ENCODE data around the gene MAOA. TPM values are rescaled to one million over a fixed set of nuclear protein-coding genes. Genes with fewer than 3 reads are reported as not detected.

MAOA gene
- total RNA-seq, 4 donors from 2014 or later: 287 to 362 (median 316) TPM

GRCh38 chrX:43685221-43685620 is 29.1 kb downstream of the MAOA start:
- H3K27me3 ChIP-seq: no peaks in the 10 kb centered on the region
- H3K27ac ChIP-seq: no peak overlapping the region
- H3K36me3 ChIP-seq: peaks cover 0 to 9% of the 10 kb centered on the region in 2 donors
- intact Hi-C loops (cut with DNase I): no loop called here
- H3K4me3 ChIP-seq (replicated peaks in 1 of 3): no peak overlapping the region
- no peak for TF ChIP-seq POLR2A (IDR thresholded peaks at IDR 0.05)
- no peak for TF ChIP-seq CTCF (IDR thresholded peaks at IDR 0.05)
- no peak for DNase-seq
- 100% methylated on average over 2 of the region's 2 CpGs for WGBS, 2 donors
- H3K9me3 ChIP-seq: no peaks in the 10 kb centered on the region
- peaks cover 0 to 4% of the 10 kb centered on the region in 2 donors for H3K4me1 ChIP-seq

- WGBS, 2 donors: 100% methylated on average over 1 of the region's 1 CpG
These were observed 32.5 kb downstream of the MAOA start for GRCh38 chrX:43688586-43688985.

GRCh38 chrX:43693602-43694406 is 37.7 kb downstream of the MAOA start:
- intact Hi-C loops (cut with DNase I): no loop called here
- H3K4me3 ChIP-seq (replicated peaks in 1 of 3): no peak overlapping the region
- TF ChIP-seq POLR2A (IDR thresholded peaks at IDR 0.05): peak in 1 of 2 donors; percentile 21
- TF ChIP-seq CTCF (IDR thresholded peaks at IDR 0.05): no peak
- H3K9me3 ChIP-seq: no peaks in the 10 kb centered on the region
- peaks cover 27 to 47% of the 10 kb centered on the region in 2 donors for H3K4me1 ChIP-seq
- 10 to 35% methylated on average over 3 of the region's 3 CpGs for WGBS, 2 donors
- DNase-seq: peak; percentile 47
- peak overlapping the region; percentile 71 to 89 (median 83) for H3K27ac ChIP-seq
- no peaks in the 10 kb centered on the region for H3K27me3 ChIP-seq
- no peaks in the 10 kb centered on the region for H3K36me3 ChIP-seq

More at GRCh38 chrX:43688586-43688985, 32.5 kb downstream of the MAOA start:
- Histone ChIP-seq H3K9me3 (no peaks in the 10 kb centered on the region), H3K27me3 (no peaks in the 10 kb centered on the region), H3K27ac (peak overlapping the region in 1 of 3 donors; percentile 3), H3K36me3 (peaks cover 0 to 7% of the 10 kb centered on the region in 2 donors), H3K4me3 (replicated peaks in 1 of 3) (no peak overlapping the region), H3K4me1 (peaks cover 15 to 21% of the 10 kb centered on the region in 2 donors)
- no peak for TF ChIP-seq CTCF (IDR thresholded peaks at IDR 0.05)
- intact Hi-C loops (cut with DNase I): no loop called here
- DNase-seq: no peak

- H3K27me3 ChIP-seq: no peaks in the 10 kb centered on the region
- 70 to 75% methylated on average over 3 of the region's 3 CpGs for WGBS, 2 donors
- H3K9me3 ChIP-seq: no peaks in the 10 kb centered on the region
- H3K4me3 ChIP-seq (replicated peaks in 1 of 3): no peak overlapping the region
- no peak for DNase-seq
- TF ChIP-seq CTCF (IDR thresholded peaks at IDR 0.05) (no peak), POLR2A (IDR thresholded peaks at IDR 0.05) (no peak)
- peaks cover 25 to 48% of the 10 kb centered on the region in 2 donors for H3K4me1 ChIP-seq
- H3K27ac ChIP-seq: peak overlapping the region; percentile 43 to 68 (median 66)
- intact Hi-C loops (cut with DNase I): no loop called here
- no peaks in the 10 kb centered on the region for H3K36me3 ChIP-seq
These were observed 43.4 kb downstream of the MAOA start for GRCh38 chrX:43699475-43699874.

GRCh38 chrX:43702079-43702524 is 46.0 kb downstream of the MAOA start:
- no peaks in the 10 kb centered on the region for H3K27me3 ChIP-seq
- H3K36me3 ChIP-seq: no peaks in the 10 kb centered on the region
- H3K9me3 ChIP-seq: no peaks in the 10 kb centered on the region
- intact Hi-C loops (cut with DNase I): no loop called here
- peak overlapping the region; percentile 43 to 76 (median 68) for H3K27ac ChIP-seq
- H3K4me1 ChIP-seq: peaks cover 21 to 38% of the 10 kb centered on the region in 2 donors
- TF ChIP-seq POLR2A (IDR thresholded peaks at IDR 0.05) (no peak), CTCF (IDR thresholded peaks at IDR 0.05) (no peak)
- WGBS, 2 donors: 68 to 75% methylated on average over 2 of the region's 2 CpGs
- DNase-seq: no peak
- no peak overlapping the region for H3K4me3 ChIP-seq (replicated peaks in 1 of 3)
